Fibroblast of skin of back (primary cell): ENCODE measurements around the gene ERGIC3.

ENCODE experiments used
- DNase-seq: peaks from one replicate; pipeline ENCODE4 v3.0.0-alpha.2; 2013

ERGIC3 gene

DNA sequence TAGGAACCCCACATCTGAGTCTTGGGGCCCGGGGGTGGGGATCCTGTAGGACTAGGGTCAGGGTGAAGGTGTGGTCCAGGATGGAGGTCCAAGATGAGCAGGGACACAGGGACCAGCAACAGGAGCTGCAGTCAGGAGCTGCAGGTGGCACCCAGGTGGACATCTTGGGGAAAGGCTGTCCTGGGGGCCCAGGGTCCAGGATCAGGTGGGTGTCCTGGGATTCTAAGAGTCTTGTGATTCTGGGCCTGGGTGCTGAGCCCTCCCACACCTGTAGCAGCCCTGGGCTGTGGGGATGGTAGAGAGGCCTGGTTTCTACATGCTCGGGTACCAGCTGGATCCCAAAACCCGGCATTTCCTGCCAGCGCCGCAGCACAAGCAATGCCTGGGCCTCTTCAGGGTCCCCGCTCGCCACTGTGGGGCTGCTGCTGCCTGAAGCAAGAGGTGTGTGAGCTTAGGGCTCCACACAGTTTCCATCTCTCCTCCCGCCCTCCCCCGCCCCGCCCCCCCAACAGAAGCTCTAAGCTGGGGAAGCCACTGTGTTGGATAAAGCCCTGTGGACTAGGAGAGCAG, 20.7 kb downstream of the ERGIC3 start:
- no peak for DNase-seq

DNA sequence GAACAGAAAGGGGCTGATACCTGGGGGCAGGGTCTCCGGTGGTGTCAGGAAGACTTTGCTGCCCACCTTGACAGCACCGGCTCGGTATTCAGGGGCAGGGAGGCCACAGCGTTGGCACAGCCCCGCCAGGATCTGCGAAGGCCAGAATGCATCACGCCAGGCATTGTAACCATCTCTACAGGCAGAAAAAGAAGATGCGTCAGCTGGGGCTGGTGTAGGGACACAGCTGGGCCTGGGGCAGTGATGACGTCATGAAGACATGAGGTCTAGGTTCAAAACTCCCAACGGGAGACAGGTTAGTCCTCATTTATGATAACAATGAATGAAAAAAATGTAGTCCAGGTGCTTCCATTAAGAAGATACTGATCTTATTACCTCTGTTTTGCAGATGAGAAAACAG, 22.0 kb downstream of the ERGIC3 start:
- DNase-seq, result no peak

DNA sequence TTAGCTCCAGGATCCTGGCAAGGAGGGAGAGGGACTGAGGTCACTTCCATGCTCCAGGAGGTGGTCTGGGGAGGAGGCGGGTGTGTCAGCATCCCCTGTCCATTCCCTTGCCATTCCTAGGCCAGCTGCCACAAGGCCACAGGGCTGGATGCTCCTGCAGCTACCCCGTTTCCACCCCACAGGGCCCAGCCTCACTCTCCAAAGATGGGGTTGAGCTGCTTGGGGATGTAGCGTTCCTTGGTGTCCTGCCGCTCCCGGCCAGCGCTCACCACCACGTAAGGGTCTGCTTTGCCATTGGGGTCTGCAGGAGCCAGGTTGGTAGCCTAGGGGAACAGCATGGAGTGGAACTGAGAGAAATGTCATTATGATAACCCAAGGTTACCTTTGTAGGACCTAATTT, 23.0 kb downstream of the ERGIC3 start:
- DNase-seq, result no peak

DNA sequence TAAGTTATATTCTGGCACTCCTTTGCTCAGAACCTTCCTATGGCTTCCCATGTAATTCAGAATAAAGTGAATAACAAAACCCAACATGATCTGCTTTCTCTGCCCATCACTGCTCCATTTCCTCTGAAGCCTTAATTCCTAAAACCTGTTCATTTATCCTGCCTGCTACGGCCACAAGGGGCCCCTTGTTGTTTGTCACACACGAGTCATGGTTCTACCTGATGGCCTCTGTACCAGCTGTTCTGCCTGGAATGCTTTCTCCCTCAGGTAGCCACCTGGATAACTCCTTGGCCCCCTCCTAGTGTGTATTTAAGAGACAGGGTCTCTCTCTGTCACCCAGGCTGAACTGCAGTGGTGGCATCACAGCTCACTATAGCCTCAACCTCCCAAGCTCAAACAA, 26.8 kb downstream of the ERGIC3 start:
- no peak for DNase-seq

DNA sequence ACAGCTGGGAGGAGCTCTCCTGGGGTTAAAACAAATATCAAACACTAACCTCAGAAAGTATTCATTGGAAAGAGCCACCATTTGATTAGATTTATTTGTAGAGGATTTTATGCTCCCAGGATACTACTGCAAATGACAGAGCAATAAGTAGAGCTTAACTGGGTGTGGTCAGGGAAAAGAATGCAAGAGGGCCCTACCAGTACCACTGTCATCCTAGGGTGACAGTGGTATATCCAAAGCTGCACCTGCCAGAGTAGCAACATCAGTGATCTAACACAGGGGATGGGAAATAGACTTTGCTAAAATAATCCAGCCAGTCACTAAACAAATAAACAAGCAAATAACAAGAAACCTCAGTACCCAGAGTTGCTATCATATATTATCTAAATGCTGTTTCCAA, 29.7 kb downstream of the ERGIC3 start:
- no peak for DNase-seq

DNA sequence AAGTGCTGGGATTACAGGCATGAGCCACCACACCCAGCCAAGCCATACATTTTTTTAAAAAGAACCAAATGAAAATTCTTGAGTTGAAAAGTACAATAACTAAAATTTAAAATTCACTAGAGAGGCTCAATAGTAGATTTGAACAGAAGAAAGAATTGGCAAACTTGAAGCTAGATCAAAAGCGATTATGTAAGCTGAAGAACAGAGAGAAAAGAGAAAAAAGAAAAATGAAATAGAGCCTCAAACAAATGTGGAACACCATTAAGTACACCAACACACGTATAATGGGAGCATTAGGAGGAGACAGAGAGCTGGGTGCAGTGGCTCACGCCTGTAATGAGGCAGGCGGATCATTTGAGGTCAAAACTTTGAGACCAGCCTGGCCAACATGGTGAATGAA, 31.0 kb downstream of the ERGIC3 start:
- DNase-seq, result no peak

DNA sequence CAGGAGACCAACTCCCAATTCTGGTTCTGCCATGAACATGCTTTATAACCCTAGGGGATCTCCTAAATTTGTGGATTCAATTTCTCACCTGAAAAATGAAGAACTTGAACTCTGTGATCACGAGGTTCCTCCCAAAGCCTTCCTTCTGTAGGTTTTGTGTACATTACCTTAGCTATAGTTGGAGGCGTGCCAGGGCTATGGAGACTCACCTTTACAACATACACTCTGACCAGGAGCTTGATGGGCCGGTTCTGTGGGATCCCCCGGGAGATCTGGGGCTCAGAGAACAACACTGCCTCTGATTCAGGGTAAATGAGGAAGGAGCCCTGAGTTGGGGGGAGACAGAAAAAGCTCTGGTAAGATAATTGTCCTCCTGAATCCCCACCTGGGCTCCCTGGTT, 34.1 kb downstream of the ERGIC3 start:
- DNase-seq, result no peak

DNA sequence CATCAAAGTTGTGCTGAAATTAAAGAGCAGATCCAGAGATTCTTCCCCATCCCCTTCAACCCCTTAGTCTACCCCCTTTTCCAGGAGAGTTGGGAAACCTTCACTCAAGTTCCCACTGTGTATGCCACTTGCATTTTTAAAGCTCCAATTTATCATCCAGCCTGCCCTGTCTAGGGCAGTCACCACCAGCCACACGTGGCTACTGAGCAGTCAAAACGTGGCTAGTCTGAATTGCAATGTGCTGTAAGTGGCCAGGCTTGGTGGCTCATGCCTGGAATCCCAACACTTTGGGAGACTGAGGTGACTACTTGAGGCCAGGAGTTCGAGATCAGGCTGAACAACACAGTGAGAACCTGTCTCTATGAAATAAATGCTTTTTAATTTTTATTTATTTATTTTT, 34.9 kb downstream of the ERGIC3 start:
- no peak for DNase-seq

DNA sequence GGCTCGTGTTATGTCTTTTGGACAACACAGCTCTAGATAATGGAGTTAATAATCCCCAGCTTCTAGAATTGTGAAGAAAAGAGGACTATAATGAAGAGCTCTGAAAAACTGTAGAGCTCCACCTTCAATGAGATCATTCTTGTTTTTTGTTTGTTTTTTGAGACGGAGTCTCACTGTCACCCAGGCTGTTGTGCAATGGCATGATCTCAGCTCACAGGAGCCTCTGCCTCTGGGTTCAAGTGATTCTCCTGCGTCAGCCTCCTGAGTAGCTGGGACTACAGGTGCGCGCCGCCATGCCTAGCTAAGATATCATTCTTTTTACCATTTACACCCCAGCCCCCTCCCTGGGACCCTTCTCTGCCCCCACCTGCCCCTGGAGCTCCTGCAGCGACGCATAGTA, 36.6 kb downstream of the ERGIC3 start:
- DNase-seq, result no peak

DNA sequence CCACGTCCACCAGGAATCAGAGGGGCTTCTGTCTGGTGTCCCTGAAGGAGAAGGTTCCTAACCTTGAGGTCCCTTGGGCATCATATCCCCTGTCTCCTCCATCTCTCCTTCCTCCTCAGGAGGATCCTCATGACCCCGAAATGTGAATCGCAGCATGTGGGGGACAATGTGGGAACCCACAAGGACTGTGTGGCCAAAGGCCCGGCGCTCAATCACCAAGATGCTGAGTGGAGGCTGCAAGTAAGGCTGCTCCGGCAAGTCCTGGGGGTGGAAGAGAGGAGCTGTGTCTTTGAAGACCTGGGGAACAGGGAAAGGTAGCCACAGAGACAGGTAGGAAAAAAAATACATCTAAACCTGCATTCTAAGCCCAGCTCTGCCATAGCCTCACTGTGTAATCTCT, 37.3 kb downstream of the ERGIC3 start:
- no peak for DNase-seq

DNA sequence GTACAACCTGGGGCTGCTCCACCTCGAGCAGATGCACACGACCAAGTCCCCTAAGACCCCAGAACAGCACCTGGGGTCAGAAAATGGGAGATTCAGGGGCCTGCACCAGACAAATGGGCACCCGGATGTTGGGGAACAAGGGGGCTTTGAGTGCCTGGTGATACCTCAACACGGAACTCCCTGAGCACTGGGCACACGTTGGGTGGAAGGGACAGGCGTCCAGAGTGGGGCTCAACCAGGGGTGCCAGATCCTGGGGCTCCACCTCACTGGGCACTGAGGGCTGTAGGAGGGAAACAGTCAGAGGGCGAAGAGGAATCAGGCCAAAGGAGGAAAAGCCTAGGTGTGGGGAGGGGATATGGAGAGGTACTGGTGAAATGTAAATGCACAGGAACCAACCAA, 40.3 kb downstream of the ERGIC3 start:
- no peak for DNase-seq

DNA sequence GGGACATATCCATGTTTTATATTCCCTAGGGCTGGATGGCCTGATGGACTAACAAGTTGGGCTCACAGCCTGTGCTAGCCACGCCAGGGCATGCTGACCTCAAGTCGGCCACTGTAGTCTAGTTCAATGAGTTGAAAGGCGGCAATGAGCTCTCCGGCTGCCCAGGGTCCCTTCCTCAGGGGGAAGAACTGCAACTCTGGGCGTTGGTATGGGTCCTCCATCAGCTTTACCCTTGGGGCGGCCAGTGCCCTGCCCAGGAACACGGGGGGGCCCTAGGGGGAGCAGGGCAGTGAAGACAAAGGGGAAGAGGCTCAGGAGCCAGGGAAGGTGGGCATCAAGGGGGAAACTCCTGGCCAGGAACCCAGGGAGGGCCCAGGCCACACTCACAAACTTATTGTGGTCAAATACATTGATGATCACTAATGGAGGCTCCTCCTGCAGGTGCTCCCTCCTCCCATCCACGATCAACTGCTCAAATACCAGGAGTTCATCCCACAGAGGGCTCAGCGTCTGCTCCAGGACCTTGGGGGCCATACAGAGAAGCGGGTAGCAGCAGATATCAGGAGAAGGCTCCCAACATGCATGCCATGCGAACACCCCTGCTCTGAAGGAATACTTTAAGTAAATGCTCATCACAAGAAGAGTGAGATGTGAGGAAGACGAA, 41.0 kb downstream of the ERGIC3 start:
- no peak for DNase-seq

DNA sequence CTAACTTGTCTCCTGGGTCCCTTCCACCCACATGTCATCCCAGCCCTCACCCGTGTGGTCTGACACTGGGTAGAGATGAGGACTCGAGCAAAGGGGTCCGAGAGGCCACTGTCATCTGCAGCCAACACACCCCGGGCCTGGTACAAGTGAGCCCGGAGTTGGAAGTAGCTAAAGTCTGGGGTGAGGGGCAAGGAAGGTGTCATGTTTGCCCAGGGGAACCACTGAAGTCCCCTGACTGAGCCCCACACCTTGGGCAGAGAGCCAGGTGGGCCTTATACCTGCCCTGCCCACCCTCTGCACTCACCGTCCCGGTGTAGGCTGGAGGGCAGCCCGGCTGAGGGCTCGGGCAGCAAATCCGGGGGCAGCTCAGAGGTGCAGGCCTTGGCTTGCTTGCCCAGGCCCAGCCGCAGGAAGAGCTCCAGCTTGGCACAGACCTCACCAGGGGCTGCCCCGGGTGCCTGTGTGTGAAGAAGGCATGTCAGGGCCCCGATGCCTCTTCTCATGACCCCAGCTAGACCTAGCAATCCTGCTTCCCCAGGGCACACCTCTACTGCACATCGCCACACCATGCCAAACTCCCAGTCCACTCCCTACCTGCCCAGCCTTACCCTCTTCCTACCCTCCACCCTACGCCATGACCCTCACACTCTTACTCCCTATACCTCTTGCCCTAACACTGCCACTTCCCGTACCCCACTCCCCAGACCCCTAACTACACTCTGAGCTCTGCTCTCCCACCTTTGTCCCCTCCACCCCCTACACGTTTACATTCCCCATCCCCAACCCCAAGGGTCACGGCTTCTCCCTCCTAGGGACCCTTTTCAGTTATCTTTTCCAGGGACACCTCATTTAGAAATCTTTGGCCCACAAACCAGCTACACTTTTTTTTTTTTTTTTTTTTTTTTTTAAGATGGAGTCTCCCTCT, 42.0 kb downstream of the ERGIC3 start:
- no peak for DNase-seq

DNA sequence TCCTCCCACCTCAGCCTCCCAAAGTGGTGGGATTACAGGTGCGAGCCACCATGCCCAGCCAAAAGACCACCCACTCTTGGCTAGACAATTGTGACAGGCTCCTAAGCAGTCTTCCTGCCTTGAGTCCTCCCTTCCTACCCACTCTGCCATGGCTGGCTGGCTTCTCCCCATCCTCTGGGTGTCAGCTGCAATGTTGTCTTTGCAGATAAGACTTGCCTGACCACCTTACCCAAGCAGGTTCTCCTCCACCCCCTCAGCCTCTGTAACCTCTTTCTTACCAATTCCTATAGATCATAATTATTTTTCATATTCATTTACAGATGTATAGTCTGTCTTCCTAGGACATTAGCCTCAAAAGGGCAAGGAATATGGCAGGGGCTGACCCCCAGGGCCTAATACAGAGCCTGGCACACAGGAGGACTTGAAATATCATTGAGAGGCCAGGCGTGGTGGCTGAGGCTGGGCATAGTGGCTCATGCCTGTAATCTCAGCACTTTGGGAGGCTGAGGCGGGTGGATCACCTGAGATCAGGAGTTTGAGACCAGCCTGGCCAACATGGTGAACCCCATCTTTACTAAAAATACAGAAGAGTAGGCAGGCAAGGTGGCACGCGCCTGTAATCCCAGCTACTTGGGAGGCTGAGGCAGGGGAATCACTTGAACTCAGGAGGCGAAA, 45.0 kb downstream of the ERGIC3 start:
- DNase-seq, result no peak

DNA sequence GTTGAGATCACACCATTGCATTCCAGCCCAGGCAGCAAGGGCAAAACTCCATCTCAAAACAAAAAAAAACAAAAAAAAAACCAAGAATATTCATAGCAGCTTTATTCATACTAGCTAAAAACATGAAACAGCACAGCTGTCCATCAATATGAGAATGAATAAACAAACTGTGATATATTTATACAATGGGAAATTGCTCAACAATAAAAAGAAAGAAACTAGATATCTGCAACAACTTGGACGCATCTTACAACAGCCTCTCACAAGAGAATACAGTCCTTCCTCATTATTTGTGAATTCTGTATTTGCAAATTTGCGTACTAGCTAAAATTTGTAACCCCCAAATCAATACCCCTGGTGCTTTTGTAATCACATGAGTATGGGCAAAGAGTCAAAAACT, 45.6 kb downstream of the ERGIC3 start:
- DNase-seq, result no peak

DNA sequence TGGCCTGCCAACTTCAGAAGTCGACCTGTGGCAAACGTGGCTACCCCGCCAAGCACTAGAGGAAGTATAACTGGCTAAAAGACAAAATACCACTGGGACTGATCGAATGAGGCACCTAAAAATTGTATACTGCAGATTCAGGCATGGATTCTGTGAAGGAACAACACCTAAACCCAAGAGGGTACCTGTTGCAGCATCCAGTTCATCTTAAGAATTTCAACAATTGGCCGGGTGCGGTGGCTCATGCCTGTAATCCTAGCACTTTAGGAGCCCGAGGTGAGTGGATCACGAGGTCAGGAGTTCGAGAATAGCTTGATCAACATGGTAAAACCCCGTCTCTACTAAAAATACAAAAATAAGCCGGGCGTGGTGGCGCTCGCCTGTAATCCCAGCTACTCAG, 46.5 kb downstream of the ERGIC3 start:
- no peak for DNase-seq

DNA sequence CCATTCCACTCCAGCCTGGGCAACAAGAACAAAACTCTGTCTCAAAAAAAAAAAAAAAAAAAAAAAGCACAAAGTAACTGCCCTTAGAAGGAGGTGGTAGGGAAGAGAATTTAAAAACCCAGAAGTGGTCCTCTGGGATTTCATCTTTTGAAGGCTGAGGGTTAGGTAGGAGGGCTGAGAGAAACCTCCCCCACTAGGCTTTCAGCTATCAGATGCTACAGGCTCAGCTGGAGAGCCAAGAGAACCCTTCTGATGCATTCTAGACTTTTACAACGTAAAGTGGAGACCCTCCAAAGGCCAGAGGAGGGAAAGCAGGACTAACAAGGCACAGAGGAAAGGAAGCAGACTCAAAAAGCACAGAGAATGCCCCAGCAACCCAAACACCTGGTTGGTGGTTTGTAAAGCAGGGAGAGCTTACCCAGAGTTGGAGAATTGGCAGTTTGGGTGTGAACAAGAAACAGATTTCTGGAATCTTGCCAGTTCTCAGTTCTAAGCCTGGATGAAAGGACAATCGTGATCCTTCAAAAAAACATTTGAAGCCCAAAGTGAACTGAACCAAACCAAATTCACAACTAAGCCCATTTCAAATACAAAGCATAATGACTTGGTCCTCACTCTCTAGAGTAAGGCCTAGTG, 50.6 kb downstream of the ERGIC3 start:
- DNase-seq, result no peak

DNA sequence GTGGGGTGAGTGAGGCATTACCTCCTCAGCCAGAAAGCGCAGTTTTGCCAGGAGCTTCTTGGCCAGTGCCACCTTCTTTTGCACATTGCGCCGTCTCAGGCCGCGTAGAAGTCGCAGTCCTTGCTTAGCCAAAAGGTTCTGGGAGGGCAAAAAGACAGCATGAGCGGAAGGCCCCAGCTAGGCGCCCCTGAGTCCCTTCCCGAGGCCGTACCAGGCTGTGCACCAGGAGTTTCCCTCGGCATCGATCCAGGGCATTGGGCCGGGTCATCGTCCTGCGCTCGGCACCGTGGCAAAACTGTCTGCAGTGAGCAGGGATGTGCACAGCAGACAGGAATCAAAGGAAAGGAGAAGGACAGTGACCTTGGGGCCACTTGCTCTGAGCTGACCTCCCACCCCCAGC, 53.6 kb downstream of the ERGIC3 start:
- no peak for DNase-seq

DNA sequence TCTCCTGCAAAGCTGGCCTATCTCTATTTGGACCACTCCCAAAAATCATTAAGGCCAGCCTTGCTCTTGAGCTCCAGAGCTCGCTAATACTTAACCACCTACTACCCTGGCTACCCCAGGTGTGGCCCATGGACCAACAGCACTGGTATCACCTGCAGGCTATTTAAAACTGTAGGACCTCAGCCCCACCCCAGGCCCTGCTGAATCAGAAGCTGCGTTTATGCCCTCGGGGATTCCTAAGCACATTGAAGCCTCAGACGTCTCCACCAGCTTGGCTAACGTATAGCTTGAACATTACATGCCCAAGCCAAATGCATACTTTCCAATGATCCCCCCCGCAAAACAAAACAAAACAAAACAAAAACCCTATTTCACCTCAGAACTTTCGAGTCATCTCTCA, 54.0 kb downstream of the ERGIC3 start:
- no peak for DNase-seq

DNA sequence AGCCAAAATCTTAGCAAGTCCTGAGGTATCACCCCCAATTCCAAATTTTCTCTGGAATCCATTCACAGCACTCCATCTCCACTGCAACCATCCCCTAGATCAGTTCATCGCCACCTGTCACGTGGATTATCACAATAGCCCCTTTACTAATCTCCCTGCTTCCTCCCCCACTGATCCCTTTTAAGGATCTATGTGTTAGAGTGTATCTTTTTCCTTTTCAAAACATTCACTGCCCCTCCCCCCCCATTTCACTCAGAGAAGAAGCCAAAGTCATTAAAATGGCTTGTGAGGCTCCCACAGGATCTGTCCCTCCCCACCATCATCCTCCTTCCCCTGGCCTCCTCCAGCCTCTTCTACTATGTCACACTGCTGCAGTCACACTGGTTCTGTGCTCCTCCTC, 55.3 kb downstream of the ERGIC3 start:
- no peak for DNase-seq

DNA sequence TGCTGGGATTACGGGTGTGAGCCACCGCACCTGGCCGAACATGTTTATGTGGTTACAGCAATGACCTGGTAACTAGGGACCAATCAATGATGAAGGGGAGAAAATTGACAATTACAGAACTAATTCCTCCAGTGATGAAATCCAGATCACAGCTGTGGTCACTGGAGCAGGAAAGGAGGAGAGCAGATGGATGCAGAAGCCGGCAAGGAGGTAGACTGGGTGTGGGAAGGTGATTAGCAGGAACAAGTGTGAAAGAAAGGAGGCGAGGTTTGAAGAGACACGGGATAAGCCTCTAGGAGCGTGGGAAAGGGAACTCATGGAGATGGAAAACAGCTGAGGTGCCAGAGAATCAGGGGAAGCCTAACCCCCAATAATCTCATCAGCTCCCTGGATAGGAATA, 56.6 kb downstream of the ERGIC3 start:
- DNase-seq, result no peak

DNA sequence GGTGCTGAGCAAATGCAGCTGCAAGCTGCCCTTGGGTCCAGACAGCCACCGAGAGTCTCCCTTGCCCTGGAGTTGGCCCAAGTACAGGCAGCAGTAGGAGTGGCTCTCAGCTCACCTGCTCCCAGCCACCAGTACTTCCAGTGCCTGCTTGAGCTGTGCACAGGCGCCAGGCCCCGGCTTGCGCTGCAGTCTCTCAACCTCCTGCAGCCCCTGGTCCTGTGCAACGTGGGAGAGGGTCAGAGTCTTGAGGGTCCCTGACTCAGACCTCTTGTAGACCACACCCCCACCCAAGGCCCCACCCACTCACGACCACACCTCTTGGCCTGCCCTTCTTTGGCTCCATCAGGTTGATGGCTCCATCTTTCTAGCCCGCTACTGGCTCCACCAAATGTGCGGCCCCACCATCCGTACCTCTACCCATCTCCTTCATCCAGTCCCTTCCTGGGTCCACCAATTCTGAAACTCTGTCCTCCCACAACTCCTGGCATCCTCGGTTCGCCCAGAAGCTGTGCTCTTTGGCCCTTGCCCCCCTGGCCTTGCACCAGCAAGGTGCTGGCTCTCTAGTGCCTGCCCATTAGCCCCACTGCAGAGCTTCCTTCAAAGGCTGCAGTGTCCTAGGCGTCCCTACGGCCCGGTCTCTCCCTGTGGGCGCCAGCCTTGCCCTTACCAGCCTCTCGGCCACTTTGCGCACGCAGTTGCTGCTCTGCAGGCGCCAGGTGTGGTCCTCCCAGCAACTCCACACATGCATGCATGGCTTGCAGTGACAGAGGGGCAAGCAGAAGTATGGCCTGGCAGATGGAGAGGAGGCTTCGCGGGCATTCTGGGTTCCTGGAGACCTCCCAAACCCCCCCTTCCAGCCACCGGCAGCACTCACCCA, 57.3 kb downstream of the ERGIC3 start:
- no peak for DNase-seq
